GM18909 (cell line): ENCODE data around the gene SPSB1.
"Not testable (repeated sequence)": the region's sequence is repeated elsewhere in the genome, so short reads cannot be mapped to it uniquely, and the experiment has no call there.

Experiments
- ATAC-seq: cut with Tn5 transposase; IDR thresholded peaks from one replicate; pipeline ENCODE4 v1.9.1; 2021; ENCODE audit warnings: mild to moderate bottlenecking; ENCODE audit not compliant: unreplicated experiment, poor library complexity

Gene SPSB1

DNA sequence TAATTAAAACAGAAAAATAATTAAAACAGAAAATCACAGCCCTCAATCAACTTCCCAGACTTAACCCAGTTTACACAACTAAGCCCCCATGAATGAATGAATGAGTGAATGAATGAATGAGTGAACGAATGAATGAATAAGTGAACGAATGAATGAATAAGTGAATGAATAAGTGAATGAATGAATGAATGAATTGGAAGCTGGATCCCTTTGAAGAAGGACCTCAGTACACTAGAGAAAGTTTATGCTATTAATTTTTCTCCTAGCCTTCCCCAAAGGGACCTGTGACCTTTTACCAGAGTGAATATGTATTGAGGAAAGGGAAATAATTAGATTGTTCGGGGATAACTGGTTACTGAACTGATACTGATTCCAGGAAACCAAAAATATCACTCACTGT lies 5.6 kb downstream of the SPSB1 start:
- no peak for ATAC-seq

DNA sequence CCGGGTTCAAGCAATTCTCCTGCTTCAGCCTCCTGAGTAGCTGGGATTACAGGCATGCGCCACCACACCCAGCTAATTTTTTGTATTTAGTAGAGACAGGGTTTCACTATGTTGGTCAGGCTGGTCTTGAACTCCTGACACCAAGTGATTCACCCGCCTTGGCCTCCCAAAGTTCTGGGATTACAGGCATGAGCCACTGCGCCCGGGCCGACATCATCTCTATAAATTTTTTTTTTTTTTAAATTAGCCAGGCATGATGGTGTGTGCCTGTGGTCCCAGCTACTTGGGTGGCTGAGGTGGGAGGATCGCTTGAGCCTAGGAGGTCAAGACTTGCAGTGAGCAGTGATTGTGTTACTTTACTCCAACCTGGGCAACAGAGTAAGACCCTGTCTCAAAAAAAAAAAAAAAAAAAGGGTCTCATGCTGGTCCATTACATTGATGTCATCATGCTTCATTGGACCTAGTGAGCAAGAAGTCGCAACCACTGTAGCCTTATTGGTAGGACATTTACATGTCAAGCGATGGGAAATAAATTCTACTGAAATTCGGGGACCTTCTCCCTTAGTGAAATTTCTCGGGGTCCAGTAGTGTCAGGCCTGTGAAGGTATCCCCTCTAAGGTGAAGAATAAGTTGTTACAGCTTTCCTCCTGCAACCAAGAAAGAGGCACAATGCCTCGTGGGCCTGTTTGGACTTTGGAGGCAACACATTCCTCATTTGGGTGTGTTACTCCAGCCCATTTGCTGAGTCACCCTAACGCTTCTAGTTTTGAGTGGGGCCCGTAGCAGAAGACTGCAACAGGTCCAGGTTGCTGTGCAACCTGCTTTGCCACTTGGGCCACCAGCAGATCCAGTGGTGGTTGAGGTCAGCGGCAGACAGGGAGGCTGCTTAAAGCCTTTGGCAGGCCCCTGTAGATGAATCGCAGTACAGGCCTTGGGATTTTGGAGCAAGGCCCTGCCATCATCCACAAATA lies 7.2 kb downstream of the SPSB1 start:
- not testable (repeated sequence) for ATAC-seq

DNA sequence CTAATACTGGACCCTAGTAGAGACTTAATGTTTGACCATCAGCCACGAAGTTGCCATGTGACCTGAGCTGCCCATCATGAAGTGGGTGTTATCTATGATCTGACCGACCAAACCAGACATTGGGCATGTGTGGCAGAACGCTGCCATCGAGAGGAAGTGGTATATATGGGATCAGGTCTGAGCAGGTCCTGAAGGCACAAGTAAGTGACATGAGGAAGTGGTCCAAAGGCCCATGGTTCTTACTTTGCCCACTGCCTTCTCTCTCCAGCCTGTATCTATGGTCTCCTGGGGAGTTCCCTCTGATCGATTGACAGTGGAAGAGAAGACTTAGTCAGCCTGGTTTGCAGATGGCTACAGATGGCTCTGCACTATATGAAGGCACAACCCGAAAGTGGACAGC lies 7.9 kb downstream of the SPSB1 start:
- ATAC-seq, result no peak

DNA sequence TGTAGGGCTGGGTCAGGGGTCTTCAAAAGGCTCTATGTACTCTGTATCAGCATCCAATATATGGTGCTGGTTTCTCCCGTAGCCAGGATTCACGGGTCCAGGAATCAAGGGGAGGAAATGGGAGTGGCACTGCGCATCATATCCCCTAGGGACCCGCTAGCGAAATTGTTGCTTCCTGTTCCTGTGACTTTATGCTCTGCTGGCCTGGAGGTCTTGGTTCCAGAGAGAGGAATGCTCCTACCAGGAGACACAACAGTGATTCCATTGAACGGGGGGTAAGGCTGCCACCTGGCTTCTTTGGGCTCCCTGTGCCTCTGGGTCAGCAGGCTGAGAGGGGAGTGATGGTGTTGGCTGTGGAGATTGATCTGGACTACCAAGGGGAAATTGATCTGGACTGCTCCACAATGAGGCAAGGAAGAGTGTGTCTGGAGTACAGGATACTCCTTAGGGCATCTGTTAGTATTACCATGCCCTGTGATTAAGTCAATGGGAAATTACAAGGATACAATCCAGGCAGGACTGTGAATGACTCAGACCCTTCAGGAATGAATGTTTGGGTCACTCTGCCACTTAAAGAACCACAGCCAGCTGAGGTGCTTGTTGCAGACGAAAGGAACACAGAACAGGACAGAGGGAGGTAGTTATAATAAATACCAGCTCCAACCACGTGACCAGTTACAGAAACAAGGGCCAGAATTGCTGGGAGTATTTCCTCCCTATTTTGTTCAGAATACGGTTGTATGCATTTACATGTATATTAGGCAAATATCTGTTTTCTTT lies 10.2 kb downstream of the SPSB1 start:
- ATAC-seq, result no peak

DNA sequence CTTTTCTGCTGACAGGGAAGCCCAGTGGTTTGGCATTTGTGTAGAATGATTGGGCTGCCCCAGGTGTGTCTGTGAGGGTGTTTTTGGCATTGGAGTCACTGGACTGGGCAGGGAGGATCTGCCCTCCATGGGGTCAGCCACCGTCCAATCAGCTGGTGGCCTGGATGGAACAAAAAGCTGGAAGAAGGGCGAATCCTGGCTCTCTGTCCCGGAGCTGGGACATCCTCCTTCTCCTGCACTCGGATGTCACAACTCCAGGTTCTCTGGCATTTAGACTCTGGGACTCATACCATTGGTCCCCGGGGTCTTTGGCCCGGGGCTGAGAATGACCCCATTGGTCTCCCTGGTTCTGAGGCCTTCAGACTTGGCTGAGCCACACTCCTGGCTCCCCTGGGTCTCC lies 11.2 kb downstream of the SPSB1 start:
- no peak for ATAC-seq

DNA sequence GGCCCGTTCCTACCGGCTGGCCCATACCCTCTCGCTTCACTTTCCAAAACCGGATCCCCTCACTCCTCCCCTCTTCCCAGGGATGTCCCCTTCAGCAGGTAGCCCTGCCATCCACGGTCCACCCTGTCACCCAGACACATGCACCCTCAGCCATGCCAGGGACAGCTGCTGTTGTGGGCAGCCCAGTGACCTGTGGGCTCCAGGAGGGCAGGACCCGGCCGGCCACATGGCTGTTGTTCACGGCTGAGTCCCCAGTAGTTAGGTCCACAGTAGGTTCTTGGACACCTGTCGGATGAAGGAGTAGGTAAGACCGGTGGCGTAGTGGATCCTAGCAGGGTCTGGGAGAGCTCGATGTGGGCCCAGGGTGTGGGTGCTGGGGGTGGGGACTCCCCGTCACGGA lies 12.5 kb downstream of the SPSB1 start:
- ATAC-seq, result no peak

DNA sequence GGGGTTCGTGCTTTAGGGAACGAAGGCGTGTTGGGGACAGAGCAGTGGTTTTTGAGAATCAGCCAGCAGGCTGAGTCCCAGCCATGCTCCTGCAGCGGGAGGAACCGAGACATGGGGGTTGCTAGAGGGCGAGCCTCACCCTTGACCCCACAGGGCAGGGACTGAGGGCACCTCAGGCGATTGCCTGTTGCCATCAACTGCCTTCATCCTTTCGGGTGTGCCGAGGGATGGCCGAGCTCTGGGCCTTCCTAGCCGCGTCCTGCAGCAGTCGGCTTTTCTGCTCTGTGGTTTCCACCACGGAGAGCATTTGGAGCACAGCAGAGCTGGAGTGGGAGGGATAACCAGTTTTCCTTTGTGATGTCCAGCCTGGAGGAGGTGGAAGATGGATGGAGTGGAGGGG lies 13.3 kb downstream of the SPSB1 start:
- no peak for ATAC-seq

DNA sequence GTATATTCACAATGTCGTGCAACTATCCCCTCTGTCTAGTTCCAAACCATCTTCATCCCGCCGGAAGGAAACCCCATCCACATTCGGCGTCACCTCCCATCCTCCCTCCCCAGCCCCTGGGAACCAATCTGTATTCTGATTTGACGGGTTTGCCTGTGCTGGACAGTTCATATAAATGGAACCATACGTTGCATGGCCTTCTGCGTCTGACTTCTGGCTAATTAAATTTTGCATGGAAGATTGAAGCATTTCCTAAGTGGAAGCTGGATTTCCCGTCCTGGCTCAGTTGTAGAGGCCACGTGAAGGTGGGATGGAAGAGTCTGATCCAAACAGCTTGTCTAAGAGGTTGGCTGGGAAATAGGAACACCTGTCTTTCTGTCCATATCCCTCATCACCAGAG lies 14.6 kb downstream of the SPSB1 start:
- ATAC-seq, result no peak

DNA sequence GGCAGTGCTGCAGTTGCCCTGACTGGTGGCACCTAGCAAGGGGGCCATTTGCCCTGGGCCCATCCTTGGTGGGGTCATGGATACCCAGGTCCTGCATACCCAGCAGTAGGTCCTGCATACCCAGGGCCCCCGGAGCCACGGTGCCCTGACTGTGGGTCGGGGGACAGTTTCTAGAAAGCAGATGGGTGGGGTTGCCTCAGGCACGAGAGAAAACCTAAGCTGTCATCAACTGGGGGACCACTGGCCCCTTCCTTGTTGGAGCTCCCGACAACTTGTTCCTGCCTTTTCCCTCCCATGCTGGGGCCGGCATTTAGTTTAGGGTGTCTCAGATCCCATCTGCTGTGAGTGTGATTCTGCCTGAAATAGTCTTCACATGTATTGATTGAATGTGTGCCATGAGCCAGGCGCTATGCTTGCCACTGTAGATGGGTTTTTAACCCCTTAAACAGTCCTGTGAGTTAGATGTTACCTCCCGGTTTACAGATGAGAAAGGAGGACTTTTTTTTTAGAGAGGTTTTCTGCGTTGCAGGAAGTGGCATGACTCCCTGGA lies 15.6 kb downstream of the SPSB1 start:
- ATAC-seq, result no peak

DNA sequence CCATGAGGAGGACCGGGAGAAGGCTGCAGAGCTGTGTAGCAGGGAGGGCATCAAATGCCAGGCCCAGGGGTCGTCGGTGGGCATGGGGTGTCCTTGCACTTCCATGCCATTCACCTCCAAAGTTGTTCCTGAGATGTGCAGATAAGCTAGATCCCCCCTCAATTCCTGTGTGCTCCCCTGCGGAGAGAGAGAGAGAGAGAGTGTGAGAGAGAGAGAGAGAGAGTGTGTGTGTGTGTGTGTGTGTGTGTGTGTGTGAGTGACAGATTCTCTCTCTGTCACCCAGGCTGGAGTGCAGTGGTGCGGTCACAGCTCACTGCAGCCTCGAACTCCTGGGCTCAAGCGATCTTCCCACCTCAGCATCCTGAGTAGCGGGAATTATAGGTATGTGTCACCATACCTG lies 16.4 kb downstream of the SPSB1 start:
- no peak for ATAC-seq

DNA sequence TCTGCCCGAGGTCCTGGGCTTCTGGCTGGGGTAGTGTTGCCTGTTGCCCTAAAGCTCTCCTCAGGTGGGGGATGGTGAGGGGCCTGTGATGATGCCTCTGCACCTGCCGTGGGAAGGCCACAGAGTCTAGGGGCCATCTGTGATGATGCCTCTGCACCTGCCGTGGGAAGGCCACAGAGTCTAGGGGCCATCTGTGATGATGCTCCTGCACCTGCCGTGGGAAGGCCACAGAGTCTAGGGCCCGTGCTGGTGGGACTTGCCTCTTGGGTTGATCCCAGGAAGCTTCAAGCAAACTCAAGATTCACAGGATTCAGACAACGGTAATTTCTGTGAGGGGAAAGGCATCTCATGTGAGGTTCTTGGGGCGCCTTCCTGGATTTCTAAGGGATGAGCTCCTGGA lies 17.3 kb downstream of the SPSB1 start:
- ATAC-seq, result no peak

DNA sequence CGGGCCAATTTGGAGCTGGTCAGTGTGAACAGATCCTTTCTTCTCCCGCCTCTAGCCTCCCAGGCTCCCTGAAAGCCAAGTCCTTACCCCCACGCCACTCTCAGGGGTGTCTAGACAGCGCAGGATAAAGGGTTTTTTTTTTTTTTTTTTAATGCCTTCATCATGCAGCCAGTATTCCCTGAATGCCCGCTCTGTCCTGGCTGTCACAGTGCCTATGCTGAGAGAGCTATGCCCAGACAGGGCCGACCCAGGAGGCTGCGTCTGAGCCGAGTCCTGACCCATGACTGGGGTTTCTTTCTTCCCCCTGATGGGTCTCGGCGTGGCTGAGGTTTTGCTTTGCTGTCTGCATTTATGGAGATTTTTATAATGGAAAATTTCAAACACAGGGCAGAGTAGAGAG lies 18.3 kb downstream of the SPSB1 start:
- ATAC-seq, result no peak

DNA sequence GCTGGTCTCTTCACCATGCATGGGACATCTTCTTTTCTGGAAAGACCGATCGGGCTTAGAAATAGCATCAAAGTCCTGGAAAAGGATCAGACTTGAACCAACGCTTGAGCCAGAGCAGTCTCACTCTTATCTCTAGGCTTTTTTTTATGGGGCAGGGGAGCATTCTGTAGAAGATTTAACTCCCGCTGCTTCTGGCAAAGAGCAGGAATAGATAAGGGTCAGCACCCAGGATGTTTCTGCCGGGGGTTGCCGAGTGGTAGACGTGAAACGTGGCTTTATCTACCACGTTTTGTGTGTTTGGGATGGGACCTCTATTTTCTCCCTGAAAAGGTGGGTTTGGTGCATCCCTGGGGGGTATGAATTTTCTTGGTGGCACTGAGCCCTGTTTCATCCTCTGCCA lies 18.8 kb downstream of the SPSB1 start:
- ATAC-seq, result no peak

DNA sequence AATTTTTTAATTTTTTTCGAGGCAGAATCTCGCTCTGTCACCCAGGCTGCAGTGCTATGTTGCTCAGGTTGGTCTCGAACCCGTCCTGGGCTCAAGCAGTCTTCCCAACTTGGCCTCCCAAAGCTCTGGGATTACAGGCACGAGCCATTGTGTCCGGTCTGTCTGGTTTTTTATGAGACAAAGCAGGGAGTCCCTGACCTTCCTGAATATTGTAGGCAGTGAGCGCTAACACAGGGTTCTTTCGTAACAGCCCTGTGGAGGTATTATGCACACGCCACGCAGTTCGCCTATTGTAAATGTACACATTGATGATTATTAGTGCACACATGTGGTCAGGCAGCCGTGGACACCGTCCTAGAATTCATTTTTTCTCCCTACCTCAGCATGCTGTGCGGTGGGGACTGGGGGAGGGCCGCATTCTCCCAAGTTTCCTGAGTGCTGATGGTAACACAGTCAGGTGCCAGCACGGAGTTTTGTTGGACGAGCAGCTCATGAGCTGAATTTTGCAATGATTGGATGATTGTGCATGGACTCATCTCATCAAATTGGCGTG lies 19.6 kb downstream of the SPSB1 start:
- no peak for ATAC-seq

DNA sequence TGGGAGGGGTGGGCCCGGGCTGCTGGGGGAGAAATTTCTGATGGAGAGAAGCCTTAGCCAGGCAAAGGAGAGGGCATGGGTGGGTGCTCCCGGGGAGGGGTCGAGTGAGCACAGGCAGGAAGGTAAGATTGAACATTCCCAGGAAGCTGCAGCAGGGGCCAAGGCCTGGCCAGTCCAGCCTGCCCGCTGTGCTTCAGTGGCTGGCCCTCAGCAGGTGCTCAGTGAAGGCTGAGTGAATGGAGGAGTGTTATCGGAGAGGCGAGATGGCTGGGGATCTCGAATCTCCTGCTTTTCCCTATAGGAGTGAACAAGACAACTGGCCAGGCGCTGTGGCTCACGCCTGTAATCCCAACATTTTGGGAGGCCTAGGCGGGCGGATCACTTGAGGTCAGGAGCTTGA lies 20.9 kb downstream of the SPSB1 start:
- no peak for ATAC-seq

DNA sequence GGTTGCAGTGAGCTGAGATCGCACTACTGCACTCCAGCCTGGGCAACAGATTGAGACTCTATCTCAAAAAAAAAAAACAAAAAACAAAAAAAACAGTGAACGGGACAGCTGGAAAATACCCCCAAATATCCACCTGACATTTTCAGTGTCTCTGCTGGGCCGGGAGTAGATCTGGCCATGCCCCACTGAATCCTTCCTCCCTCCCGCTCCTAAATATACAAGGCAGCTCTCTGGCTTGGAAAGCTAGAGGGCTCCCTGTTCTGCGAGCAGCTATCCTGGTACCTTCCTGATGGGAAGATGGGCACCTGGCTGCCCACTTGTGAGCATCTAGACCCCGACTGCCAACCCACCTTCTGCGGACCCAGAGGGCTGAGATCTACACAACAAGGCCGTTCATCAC lies 21.4 kb downstream of the SPSB1 start:
- no peak for ATAC-seq

DNA sequence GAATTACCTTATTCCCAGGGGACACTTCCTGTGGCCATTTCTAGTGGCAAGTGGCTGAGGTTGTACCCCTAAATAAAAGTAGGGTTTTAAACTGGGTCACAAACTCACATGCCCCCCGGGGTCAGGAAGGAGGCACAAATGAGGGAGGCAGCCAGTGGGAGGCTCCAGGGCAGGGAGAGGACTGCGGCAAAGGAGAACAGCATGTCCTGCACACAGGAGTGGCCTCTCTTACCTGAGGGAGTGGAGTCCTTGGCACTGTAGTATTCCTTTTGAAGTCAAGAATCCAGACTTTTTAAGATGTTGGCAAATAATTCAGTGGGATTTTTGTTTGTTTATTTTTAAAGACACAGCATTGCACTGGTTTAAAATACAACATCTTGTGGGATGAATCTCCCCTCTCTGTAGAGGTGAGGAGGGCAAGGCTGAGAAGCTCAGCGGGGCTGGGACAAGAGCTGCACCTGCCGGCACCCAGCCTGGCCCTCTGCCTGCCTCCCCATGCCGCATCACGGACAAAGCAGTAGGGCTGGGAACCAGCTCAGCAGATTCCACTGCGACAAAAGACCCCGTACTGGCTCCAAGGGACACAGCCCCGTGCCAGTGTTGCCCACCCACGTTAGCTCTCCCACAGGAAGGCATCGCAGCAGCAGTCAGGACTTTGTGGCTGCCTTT lies 22.2 kb downstream of the SPSB1 start:
- ATAC-seq, result no peak

DNA sequence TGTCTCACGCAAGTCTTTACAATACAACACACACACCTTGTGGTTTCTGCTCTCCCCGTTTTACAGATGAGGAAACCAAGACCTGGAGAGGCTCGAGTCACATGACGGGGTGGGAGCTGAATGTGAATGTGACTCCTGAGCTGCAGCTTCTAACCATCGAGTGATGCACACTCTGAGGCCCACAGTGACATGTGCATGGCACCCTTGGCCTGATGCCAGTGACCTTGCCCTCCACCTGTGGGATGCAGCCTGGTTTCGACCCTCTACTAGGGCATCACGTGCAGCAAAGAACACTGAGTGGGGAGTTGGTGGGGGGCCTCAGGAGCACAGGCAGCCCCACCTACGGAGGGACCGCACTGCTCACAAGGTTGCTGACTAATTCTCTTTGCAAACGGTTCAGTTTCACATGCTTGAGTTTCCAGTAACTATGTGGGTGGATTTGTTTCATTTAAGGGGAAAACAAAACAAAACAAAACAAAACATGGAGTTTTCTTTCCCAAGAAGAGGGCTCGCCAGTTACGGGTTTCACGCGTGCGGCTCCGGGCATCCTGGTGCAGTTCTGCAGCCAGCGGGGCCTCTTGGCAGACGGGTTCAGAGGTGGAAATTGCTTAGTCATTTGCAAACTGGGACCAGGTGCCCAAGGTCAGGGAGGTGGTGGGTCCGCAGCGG lies 22.9 kb downstream of the SPSB1 start:
- no peak for ATAC-seq

DNA sequence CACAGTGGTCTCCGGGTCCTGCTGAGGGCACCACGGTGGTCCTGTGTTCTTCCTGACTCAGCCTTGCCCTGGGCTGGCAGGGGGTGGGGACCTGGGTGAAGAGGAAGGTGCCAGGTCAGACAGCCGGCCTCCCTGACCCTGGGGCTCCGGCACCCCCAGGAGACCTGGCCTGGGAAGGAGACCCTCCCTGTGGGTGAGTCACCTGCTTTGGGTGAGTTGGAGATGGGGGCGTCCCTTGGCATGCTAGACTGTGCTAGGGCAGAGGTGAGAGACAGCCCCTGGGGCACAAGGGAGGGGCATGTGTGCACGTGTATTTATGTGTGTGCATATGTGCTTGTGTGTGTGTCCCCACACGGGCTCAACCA lies 23.4 kb downstream of the SPSB1 start:
- no peak for ATAC-seq

DNA sequence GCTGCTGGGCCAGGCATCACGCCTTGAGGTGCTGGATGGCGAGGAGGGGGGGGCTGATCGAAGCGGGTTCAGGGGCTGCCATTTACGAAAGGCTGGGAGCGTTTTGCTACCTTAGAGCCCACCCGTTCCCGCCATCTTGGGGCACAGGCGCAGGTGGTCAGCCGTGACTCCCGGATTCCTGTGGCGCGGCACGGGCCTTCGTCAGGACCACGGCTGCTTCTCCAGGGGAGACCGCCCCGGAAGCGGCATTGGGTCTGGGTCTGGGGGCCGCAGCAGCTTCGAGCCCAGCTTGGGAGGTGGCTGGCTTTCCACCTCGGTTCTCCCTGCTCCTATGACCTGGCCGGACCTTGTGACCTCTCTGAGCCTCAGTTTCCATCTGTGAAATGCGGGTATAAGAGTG lies 23.8 kb downstream of the SPSB1 start:
- ATAC-seq, result no peak
